ENCODE results near the gene BASP1.

GRCh38 chr5:17276445-17276844 lies 59.0 kb downstream of the BASP1 start:
- TF ChIP-seq CTCF (IDR thresholded peaks at IDR 0.05) = no peak
- no peak for TF ChIP-seq EZH2phosphoT487 (IDR thresholded peaks at IDR 0.05)
